ENCODE data around the gene PSD2.

PSD2 gene

DNA sequence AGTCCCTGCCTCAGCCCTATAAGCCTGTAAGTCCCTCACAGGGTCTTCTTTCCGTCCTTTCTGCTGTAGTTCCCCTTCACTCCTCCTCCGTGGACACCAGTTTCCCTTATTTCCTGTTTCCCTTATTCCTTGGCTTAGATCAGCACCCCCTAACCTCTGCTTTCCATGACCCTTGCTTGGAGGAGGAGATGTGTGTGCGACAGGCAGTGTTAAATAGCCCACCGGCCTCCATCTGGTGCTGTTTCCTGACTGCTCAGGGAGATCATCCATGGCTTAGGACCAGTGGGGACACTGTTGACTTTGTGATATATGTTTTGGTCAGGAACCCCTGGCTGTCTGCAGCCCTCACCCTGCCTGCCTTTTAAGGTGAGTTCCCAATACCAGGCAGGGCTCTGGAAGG is 34.1 kb upstream of the PSD2 start:
- no peak for DNase-seq (ENCODE audit: low read depth, low spot score)
- Histone ChIP-seq H3K36me3 (ENCODE audit: insufficient read depth, low read length) (no peaks in the 10 kb centered on the region), H3K4me3 (no peak overlapping the region), H3K27ac (no peak overlapping the region), H3K9ac (ENCODE audit: insufficient read length) (no peak overlapping the region), H3K9me3 (ENCODE audit: low read depth, low read length) (no peaks in the 10 kb centered on the region)
- TF ChIP-seq FOXP2 (optimal IDR thresholded peaks at IDR 0.05; ENCODE audit: control extremely low read depth, extremely low read length, insufficient read depth) (no peak), EZH2 (IDR thresholded peaks at IDR 0.05) (no peak), POLR2AphosphoS5 (IDR thresholded peaks at IDR 0.05; ENCODE audit: borderline replicate concordance, low read depth, low read length) (no peak)

DNA sequence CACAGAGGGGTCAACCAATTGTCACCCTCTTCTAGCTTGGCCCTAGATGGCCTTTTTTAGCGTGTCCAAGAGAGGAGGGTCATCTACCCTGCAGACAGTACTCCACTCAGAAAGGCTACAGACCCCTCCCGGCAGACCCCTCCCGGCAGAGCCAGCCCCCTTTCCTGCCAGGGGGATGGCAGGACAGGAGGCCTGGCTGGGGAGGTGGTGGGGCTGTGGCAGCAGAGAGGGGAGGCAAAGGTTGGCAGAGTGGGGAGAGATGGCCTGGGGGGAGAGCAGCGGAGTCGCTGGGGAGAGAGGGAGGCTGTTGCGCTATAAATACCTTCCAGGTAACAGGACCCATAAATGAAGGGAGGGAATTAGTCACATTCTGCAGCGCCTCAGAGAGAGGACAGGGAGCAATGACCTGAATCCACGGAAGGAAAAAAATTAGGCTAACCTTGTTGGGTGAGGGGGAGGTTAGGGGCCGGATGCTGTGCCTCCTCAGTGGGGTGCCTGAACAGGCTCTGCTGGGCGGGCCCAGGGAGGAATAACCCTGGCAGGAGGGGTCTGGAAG is 32.9 kb upstream of the PSD2 start:
- DNase-seq (ENCODE audit: low read depth, low spot score), result no peak
- Histone ChIP-seq H3K9ac (ENCODE audit: insufficient read length) (no peak overlapping the region), H3K36me3 (ENCODE audit: insufficient read depth, low read length) (no peaks in the 10 kb centered on the region), H3K27ac (no peak overlapping the region), H3K4me3 (no peak overlapping the region), H3K9me3 (ENCODE audit: low read depth, low read length) (no peaks in the 10 kb centered on the region)
- TF ChIP-seq EZH2 (IDR thresholded peaks at IDR 0.05) (no peak), POLR2AphosphoS5 (IDR thresholded peaks at IDR 0.05; ENCODE audit: borderline replicate concordance, low read depth, low read length) (no peak), FOXP2 (optimal IDR thresholded peaks at IDR 0.05; ENCODE audit: control extremely low read depth, extremely low read length, insufficient read depth) (no peak)

DNA sequence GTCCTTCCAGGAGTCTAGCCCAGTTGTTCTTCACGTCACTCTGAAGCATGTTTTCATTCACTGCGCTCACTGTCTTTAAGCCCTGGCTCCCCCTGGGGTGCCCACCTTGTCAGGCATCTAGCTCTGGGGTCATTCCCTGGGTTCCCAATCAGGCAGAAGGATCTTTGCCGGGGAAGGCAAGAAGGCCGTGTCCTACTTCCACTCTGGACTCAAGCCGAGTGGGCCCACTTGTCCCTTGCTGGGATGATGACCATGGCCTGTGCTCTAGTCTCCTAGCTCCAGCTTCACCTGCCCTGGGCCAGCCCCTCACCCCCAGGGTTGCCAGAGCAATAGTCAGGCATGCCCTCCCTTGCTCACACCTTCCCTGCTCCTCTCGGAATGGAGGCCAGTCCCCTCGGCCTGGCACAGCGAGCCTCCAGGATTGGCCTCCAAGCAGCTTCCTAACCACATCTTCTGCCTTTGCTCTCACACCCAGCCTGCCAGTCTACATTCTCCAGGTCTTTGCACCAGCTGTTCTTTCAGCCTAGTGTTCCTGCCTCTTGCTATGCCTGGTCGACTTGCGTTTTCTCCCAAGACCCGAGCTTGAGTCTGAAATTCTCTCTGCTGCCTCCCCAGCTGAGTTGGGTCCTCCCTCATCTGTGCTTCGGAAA is 32.2 kb upstream of the PSD2 start:
- no peak overlapping the region for H3K4me3 ChIP-seq

DNA sequence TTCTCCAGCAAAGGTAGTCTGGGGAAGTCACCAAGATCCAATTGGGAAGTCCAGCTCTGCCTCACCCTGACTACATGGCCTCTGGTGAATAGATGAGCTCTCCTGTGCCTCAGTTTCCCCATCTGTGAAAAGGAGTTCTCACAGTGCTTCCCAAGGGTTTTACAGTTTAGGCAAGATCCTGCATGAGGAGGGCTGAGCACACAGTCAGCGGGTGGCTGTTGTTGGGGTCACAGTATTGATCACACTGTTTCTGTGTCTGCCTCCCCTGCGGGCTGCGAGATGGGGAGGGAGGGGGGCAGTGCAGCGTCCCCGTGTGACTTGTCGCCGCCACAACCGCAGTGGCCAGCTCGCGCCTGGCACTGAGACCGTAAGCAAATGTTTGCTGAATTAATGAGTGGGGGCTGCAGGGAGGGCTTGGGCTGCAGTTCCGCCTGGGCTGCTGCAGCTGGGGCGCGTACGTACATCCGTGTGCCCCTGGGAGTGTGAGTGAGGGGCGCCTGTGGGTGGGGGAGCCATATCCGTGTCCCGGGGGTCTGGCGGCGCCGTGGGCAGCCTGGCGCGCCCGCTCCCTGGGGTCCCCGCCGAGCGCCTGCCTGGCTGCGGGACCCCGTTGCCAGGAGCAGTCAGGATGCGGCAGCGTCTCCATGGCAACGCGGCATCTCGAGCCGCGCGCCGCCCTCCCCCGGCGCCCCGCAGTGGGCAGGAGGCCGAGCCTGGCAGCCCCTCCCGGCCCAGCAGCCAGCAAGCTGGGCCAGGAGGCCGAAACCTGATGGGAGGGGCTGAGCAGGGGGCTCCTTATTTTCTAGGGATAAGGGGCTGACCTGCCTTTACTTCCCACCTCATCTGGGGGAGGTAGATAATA is 31.4 kb upstream of the PSD2 start:
- no peak overlapping the region for H3K9ac ChIP-seq (ENCODE audit: insufficient read length)
- no peak overlapping the region for H3K27ac ChIP-seq
- H3K4me3 ChIP-seq, result no peak overlapping the region
- DNase-seq (ENCODE audit: low read depth, low spot score), result no peak
- TF ChIP-seq EZH2 (IDR thresholded peaks at IDR 0.05), result no peak
- no peak for TF ChIP-seq POLR2AphosphoS5 (IDR thresholded peaks at IDR 0.05; ENCODE audit: borderline replicate concordance, low read depth, low read length)
- no peak for TF ChIP-seq FOXP2 (optimal IDR thresholded peaks at IDR 0.05; ENCODE audit: control extremely low read depth, extremely low read length, insufficient read depth)
- H3K36me3 ChIP-seq (ENCODE audit: insufficient read depth, low read length), result no peaks in the 10 kb centered on the region
- H3K9me3 ChIP-seq (ENCODE audit: low read depth, low read length), result no peaks in the 10 kb centered on the region

More for the DNA sequence above, 32.2 kb upstream of the PSD2 start:
- TF ChIP-seq POLR2AphosphoS5 (IDR thresholded peaks at IDR 0.05; ENCODE audit: borderline replicate concordance, low read depth, low read length) (no peak), EZH2 (IDR thresholded peaks at IDR 0.05) (no peak), FOXP2 (optimal IDR thresholded peaks at IDR 0.05; ENCODE audit: control extremely low read depth, extremely low read length, insufficient read depth) (no peak)
- DNase-seq (ENCODE audit: low read depth, low spot score), result no peak
- Histone ChIP-seq H3K9ac (ENCODE audit: insufficient read length) (no peak overlapping the region), H3K36me3 (ENCODE audit: insufficient read depth, low read length) (no peaks in the 10 kb centered on the region), H3K9me3 (ENCODE audit: low read depth, low read length) (no peaks in the 10 kb centered on the region), H3K27ac (no peak overlapping the region)

DNA sequence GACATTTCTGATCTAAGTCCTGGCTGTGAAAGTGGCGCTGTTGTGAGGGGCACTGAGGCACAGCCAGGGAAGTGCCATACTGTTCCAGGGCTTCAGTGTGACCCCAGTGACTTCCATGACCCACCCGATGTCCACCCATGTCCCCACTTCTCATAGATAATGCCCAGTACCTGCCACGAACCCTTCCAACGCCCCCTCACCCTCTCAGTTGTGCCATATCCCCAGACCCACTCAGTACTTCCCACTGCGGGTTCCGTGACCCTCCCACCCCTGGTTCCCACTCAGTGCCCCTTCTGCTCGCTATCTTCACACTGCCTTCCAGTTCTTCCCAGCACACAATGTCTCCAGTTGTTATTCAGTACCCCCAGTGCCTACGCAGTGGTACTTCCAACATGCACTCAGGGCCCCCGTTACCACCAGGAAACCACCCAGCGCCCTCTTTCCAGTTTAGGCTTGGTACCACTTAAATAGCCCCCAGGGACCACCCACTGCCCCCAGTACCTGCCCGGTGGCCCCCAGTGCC is 30.7 kb upstream of the PSD2 start:
- no peak for DNase-seq (ENCODE audit: low read depth, low spot score)
- peak overlapping the region; percentile 84; the same call in 1 of the 2 replicates for H3K4me3 ChIP-seq
- no peaks in the 10 kb centered on the region for H3K36me3 ChIP-seq (ENCODE audit: insufficient read depth, low read length)
- no peaks in the 10 kb centered on the region for H3K9me3 ChIP-seq (ENCODE audit: low read depth, low read length)
- H3K27ac ChIP-seq, result no peak overlapping the region
- TF ChIP-seq EZH2 (IDR thresholded peaks at IDR 0.05) (no peak), FOXP2 (optimal IDR thresholded peaks at IDR 0.05; ENCODE audit: control extremely low read depth, extremely low read length, insufficient read depth) (no peak), POLR2AphosphoS5 (IDR thresholded peaks at IDR 0.05; ENCODE audit: borderline replicate concordance, low read depth, low read length) (no peak)
- no peak overlapping the region for H3K9ac ChIP-seq (ENCODE audit: insufficient read length)

DNA sequence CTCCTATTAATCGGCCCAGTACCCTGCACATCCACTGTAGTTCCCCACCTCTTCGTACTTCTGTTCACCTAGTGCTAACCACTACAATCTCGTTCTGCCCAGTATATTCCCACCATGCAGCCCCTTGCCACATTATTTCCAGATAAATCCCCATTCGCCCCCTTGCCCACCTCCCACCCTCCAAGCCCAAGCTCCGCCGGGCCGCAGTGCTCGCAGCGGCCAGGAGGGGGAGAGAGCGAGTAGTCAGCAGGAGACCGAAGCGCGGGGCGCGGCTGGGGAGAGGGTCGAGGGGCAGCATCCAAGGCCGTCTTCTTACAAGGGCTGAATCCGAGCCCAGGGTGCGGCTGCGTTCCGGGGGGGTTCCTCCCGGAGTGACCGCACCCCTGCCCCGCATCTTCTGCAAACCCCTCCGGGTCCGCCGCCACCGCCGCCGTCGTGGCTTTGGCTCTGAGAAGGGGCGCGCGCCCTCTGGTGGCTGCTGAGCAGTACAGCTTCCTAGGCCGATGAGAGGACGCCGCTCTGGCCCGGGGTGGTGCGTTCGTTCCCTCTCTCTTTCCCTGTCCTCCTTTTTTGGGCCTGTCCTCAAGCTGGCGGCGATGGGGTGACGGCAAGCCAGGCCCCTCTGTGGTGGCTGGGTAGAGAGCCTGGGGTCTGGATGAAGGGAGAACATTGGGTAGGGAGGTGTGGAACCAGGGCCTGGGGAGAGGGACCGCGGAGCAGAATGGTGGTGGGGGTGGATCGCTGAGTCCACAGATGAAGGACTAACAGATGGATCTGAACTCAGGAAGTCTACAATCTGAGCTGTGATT is 30.0 kb upstream of the PSD2 start:
- no peaks in the 10 kb centered on the region for H3K36me3 ChIP-seq (ENCODE audit: insufficient read depth, low read length)
- no peak for TF ChIP-seq FOXP2 (optimal IDR thresholded peaks at IDR 0.05; ENCODE audit: control extremely low read depth, extremely low read length, insufficient read depth)
- TF ChIP-seq EZH2 (IDR thresholded peaks at IDR 0.05), result no peak
- no peak for TF ChIP-seq POLR2AphosphoS5 (IDR thresholded peaks at IDR 0.05; ENCODE audit: borderline replicate concordance, low read depth, low read length)
- no peaks in the 10 kb centered on the region for H3K9me3 ChIP-seq (ENCODE audit: low read depth, low read length)
- no peak for DNase-seq (ENCODE audit: low read depth, low spot score)
- peak overlapping the region; percentile 59 for H3K9ac ChIP-seq (ENCODE audit: insufficient read length)
- H3K27ac ChIP-seq, result no peak overlapping the region
- peak overlapping the region; percentile 84 for H3K4me3 ChIP-seq

DNA sequence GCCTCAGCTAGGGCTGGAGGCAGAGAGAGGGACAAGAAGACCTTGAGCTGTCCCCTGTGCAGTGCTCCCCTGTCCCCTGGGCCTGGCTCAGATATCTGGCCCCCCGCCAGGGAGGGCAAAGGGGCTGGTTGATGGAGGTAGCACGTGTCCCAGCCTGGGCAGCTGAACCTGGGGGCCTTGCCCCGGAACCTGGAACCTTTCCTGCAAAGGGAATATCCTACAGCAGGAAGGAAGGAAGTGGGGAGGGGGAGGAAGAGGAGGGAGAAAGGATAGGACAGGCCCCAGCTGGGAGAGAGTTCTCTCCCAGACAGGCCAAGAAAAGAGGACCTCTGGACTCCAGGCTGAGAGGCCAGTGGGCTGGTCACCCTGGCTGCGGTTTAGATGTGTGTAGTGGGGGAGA is 27.6 kb upstream of the PSD2 start:
- Histone ChIP-seq H3K27ac (no peak overlapping the region), H3K4me3 (no peak overlapping the region), H3K9me3 (ENCODE audit: low read depth, low read length) (no peaks in the 10 kb centered on the region), H3K9ac (ENCODE audit: insufficient read length) (no peak overlapping the region), H3K36me3 (ENCODE audit: insufficient read depth, low read length) (no peaks in the 10 kb centered on the region)
- DNase-seq (ENCODE audit: low read depth, low spot score), result no peak
- TF ChIP-seq FOXP2 (optimal IDR thresholded peaks at IDR 0.05; ENCODE audit: control extremely low read depth, extremely low read length, insufficient read depth) (no peak), EZH2 (IDR thresholded peaks at IDR 0.05) (no peak), POLR2AphosphoS5 (IDR thresholded peaks at IDR 0.05; ENCODE audit: borderline replicate concordance, low read depth, low read length) (no peak)

Measured in SK-N-MC (cell line).